OCI-LY3 (cell line): ENCODE data around the gene GABARAP.

Source experiments
- H2AFZ ChIP-seq: fragments of 200-600, 300-600 bp; shearing (Covaris generic); 2 replicates; pipeline ENCODE4 v1.6.0; 2014; ENCODE audit warnings: antibody characterized with exemption, low read depth, low read length
- H3K27ac ChIP-seq: fragments of 200-600, 300-600 bp; sonication (generic); 2 replicates; pipeline ENCODE4 v1.5.1; 2014; ENCODE audit warnings: mild to moderate bottlenecking, low read length, moderate library complexity, mixed read lengths
- H3K27me3 ChIP-seq: fragments of 200-600, 300-600 bp; sonication (generic); 2 replicates; pipeline ENCODE4 v1.6.1; 2014; ENCODE audit warnings: low read depth, low read length, mixed read lengths
- H3K36me3 ChIP-seq: fragments of 200-600, 300-600 bp; sonication (generic); replicated peaks from 2 replicates; pipeline ENCODE3; 2014; ENCODE audit warnings: low read depth, low read length, mixed read lengths
- H3K4me1 ChIP-seq: fragments of 300-600, 200-600 bp; sonication (generic); 2 replicates; pipeline ENCODE4 v1.6.1; 2014; ENCODE audit warnings: low read length, mixed read lengths
- H3K4me2 ChIP-seq: fragments of 200-600, 300-600 bp; sonication (generic); 2 replicates; pipeline ENCODE4 v1.6.1; 2014; ENCODE audit warnings: low read length, mixed read lengths
- H3K4me3 ChIP-seq: fragments of 300-600, 200-600 bp; sonication (generic); 2 replicates; pipeline ENCODE4 v1.5.1; 2014; ENCODE audit warnings: antibody characterized with exemption, mild to moderate bottlenecking, low read length, moderate library complexity
- H3K79me2 ChIP-seq: fragments of 300-600, 200-600 bp; shearing (Covaris generic); 2 replicates; pipeline ENCODE4 v1.6.1; 2014; ENCODE audit warnings: mild to moderate bottlenecking, low read length, mixed read lengths
- H3K9ac ChIP-seq: fragments of 300-600, 200-600 bp; shearing (Covaris generic); 2 replicates; pipeline ENCODE4 v1.6.0; 2014; ENCODE audit warnings: mild to moderate bottlenecking, low read length, moderate library complexity
- H3K9me3 ChIP-seq: fragments of 200-600, 300-600 bp; shearing (Covaris generic); 2 replicates; pipeline ENCODE4 v1.6.1; 2014; ENCODE audit warnings: low read length, mixed read lengths; ENCODE audit not compliant: insufficient read depth
- H4K20me1 ChIP-seq: fragments of 200-600, 300-600 bp; sonication (generic); 2 replicates; pipeline ENCODE4 v1.6.1; 2016; ENCODE audit warnings: low read length, mixed read lengths; ENCODE audit not compliant: insufficient read depth
- CTCF ChIP-seq: fragments of 200-600, 300-600 bp; sonication (generic); IDR thresholded peaks from 2 replicates; pipeline ENCODE4 v1.5.1; 2014; ENCODE audit warnings: antibody characterized with exemption, low read length, low read depth
- EZH2phosphoT487 ChIP-seq: fragments of 200-600 bp; shearing (Covaris generic); IDR thresholded peaks from 2 replicates; pipeline ENCODE4 v1.6.1; 2018; ENCODE audit warnings: antibody characterized with exemption, mixed run types, low read depth

Gene GABARAP

GRCh38 chr17:7192271-7192937 is 49.8 kb downstream of the GABARAP start:
- Histone ChIP-seq H3K9me3 (no peaks in the 10 kb centered on the region), H3K27ac (no peak overlapping the region), H3K4me3 (no peak overlapping the region), H3K27me3 (no peaks in the 10 kb centered on the region), H3K4me2 (peak overlapping the region; percentile 49; the same call in 1 of the 2 replicates), H3K4me1 (peaks cover 6% of the 10 kb centered on the region), H3K79me2 (no peaks in the 10 kb centered on the region), H3K36me3 (no peaks in the 10 kb centered on the region), H4K20me1 (no peaks in the 10 kb centered on the region), H3K9ac (no peak overlapping the region), H2AFZ (no peak overlapping the region)
- TF ChIP-seq EZH2phosphoT487 (no peak), CTCF (no peak)

GRCh38 chr17:7191571-7192270 is 50.5 kb downstream of the GABARAP start:
- Histone ChIP-seq H3K9me3 (no peaks in the 10 kb centered on the region), H3K27me3 (no peaks in the 10 kb centered on the region), H3K4me3 (peak overlapping the region; percentile 49), H4K20me1 (no peaks in the 10 kb centered on the region), H2AFZ (no peak overlapping the region), H3K79me2 (no peaks in the 10 kb centered on the region), H3K4me2 (peak overlapping the region; percentile 49), H3K36me3 (no peaks in the 10 kb centered on the region), H3K9ac (no peak overlapping the region), H3K4me1 (peaks cover 6% of the 10 kb centered on the region), H3K27ac (no peak overlapping the region)
- TF ChIP-seq EZH2phosphoT487: no peak
- no peak for TF ChIP-seq CTCF

GRCh38 chr17:7191069-7191468 is 51.2 kb downstream of the GABARAP start:
- TF ChIP-seq CTCF (no peak), EZH2phosphoT487 (no peak)
- H3K4me2 ChIP-seq: peak overlapping the region; percentile 49; the same call in 1 of the 2 replicates
- no peak overlapping the region for H3K27ac ChIP-seq
- no peak overlapping the region for H3K4me3 ChIP-seq
- H3K4me1 ChIP-seq: peaks cover 6% of the 10 kb centered on the region
- H3K9me3 ChIP-seq: no peaks in the 10 kb centered on the region
- no peak overlapping the region for H3K9ac ChIP-seq
- no peak overlapping the region for H2AFZ ChIP-seq
- no peaks in the 10 kb centered on the region for H3K79me2 ChIP-seq
- H3K36me3 ChIP-seq: no peaks in the 10 kb centered on the region
- H4K20me1 ChIP-seq: no peaks in the 10 kb centered on the region
- H3K27me3 ChIP-seq: no peaks in the 10 kb centered on the region

- Histone ChIP-seq H3K27me3 (no peaks in the 10 kb centered on the region), H3K4me2 (no peak overlapping the region), H3K79me2 (no peaks in the 10 kb centered on the region), H3K27ac (no peak overlapping the region), H3K36me3 (no peaks in the 10 kb centered on the region), H3K9me3 (no peaks in the 10 kb centered on the region), H3K4me3 (no peak overlapping the region), H3K4me1 (peaks cover 6% of the 10 kb centered on the region), H2AFZ (no peak overlapping the region), H3K9ac (no peak overlapping the region), H4K20me1 (no peaks in the 10 kb centered on the region)
- no peak for TF ChIP-seq CTCF
- TF ChIP-seq EZH2phosphoT487: no peak
Observed at GRCh38 chr17:7190276-7190917, 51.9 kb downstream of the GABARAP start.
